NCI-H187 treated with DMSO at 0.1 percent for 48 hours (cell line): Measurements from ENCODE around the gene PCP2.

Source experiments
- DNase-seq: peaks from one replicate; lab custom pipeline; 2025; lab: John Stamatoyannopoulos, UW

The PCP2 gene

DNA sequence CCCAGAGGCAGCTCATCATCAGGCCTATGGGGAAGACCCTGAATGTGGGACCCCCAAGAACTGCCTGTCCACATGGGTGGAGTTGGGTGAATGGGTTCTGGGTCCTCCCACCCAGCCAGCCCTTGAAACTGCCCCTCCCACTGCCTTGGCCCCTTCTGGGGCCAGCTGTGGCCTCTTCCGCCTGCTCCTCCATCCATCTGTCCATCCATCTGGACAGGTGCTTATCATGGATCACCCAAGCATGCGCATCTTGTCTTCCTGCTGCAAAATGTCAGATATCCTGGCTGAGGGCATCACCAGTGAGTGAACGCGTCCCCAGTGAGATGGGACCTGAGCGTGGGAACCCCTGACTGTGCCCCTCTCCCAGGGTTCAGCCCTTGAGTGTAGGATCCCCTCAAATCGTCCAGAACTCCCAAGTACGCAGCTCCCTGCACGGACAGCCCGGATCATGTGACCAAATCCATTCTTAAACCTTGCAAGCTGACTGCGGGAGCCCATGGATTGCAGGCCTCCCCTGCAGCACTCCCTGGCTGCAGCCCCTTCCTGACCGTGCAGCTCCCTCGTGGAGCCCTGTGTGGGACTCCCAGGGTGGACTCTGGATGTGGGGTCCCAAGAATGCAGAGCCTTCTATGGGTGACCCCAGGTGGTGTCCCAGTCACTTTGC lies 5.4 kb upstream of the PCP2 start:
- no peak for DNase-seq

DNA sequence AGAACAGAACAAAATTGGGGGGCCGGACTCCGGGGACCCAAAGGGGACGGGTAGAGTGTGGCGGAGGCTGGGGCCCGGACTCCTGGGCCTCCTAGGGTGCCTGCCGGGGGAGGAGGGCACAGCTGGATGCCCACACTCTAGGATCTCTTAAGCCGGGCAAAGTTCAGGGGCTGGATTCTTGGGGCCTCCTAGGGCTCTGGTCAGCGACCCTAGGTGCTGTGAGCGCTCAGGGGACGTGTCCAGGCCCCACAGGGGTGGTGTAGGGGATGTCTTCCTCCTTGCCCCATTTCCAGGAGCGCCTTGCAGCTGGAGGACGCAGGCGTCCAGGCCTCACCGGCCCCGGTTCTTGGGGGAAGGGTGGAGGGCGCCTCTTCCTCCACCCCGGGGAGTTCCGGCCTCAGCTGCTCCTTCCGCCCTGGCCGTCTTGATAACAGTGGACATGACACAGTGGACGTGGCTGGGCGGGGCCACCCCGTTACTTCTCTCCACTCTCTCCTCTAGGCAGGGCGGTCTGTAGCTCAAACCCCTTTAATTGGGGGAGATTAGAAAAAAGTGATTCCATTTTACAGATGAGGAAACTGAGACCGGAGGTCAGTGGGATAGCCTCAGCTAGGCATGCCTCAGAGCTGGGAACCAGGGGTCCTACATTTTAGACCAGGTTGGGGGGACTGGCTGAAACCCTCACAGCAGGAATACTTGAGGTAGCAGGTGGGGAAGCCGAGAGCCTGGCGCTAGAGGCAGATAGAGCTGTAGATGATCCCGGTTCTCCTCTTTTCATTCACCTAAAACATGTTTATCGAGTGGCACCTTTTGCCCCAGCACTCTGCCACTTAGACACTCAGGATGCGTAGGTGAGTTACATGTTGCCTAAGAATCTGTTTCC lies 4.1 kb upstream of the PCP2 start:
- no peak for DNase-seq

DNA sequence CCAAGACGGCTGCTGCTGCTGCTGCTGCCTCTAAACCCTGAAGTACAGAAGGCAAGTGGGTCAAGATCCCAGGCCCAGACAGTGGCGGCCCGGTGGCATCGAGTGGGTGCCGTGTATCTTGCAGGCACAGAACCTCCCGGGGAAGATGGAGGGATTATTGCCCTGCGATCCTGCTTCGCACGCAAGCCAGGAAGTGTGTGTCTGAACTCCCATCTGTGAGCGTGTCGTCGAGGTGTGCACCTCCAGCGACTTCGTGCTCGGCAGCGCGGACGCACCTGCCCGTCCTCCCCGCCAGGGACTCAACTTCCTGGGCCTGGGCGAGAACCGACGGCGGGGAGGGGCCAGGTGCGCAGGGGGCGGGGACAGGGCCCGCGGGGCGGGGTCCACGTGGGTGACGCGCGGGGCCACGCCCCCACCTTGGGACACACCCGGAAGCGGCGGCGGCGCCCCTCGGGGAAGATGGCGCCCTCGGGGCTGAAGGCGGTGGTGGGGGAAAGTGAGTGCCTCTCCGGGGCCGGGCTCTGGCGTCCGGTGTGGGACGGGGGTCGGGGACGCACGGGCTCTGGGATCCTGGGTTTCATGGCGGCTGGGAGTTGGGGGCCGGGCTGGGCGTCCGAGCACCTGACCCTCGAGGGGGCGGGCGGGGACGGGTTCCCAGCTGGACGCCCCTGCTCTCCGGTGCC lies 3.3 kb upstream of the PCP2 start, which contains the start of gene STXBP2:
STXBP2 (plus strand) TSS at position 420 of the 683 bp plus-strand sequence; CDS start at position 460, 40 bp downstream.
- no peak for DNase-seq

DNA sequence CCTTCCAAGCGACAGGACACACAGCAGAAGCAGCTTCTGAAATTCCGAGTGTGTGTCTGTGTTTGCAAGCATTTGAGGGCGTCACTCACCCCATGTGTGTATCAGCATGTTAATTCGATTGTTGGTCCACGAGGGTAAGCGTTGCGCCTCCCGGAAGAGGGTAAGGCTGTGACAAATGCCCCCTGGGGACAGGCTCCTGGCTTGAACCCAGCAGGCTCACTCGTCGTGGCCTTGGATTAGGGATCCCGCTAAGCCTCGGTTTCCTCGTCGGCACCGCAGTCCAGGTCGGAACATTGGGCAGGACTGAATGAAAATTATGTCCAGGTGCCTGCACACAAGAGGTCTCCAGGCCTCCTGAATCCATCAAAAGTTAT lies 2.8 kb upstream of the PCP2 start:
- DNase-seq = no peak

DNA sequence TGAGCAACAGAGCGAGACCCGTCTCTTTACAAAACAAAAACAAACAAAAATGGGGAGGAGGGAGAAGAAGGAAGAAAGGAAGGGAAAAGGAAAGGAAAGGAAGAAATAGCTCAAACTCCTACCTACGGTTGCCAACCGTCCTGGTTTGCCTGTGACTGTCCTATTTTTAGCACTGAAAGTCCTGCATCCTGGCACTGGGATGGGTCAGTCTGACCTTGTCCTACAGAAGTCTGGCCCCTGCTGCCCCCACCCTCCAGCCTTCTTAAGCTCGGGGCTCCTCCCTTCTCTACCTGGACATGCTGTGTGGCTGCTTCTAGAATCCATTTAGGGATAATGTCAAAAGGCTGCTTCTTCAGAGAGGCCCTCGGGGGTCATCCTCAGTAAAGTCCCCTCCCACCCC lies 2.2 kb upstream of the PCP2 start:
- no peak for DNase-seq

DNA sequence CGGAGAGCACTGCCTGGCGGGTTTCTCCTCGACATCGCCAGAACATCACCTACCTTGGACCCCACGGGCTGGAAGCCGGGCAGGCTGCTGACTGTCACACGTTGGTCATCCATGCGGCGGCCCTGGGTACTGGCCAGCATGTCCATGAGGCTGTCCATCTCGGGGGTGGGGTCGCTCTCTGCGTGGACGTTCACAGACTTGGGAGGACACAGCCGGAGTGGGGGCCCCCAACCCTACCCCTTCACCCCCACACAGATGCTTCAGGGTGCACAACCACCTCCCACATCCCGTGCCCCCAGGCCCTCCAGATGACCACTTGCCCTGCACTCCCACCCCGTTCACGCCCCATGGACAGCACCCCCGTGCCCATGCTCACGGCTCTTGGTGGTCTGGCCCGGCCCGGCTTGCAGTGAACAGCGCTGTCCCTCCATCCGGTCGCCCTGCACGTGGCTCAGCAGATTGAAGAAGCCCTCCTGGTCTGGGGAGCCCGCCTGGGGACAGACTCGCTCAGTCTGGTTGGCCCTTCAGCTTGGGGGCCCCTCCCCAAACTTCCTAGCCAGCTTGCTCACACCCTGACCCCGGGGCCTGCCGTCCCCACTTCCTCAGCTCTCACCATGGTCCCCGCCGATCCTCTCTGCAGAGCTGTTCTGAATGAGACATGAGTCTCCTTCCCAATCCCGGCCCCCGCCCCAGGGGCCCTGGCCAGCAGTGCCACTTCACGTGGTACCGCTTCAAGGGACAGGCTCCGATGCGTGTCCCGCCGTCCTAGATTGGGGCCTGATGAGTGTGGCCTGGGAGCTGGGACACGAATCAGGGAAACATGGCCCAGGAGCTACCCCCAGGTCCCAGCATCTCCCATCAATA lies 947 bp downstream of the PCP2 start:
- DNase-seq = no peak

DNA sequence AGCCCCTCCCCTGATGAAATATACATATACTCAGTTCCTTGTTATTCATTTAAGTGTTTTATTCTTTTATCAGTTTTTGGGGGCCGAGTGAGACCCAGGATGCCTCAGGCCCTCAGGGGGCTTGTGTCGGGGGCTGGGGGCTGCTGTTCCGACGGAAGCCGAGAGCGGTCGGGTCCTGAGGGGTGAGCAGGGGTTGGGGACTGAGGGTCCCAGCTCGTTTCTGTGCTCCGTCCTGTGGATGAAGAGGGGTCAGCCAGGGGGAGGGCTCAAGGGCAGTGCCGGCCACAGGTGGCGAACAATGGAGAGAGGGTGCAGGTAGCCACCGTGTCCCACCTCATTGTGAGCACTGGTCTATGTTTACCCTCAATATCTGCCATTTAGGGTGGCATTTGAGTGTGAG lies 1.9 kb downstream of the PCP2 start:
- DNase-seq = no peak

DNA sequence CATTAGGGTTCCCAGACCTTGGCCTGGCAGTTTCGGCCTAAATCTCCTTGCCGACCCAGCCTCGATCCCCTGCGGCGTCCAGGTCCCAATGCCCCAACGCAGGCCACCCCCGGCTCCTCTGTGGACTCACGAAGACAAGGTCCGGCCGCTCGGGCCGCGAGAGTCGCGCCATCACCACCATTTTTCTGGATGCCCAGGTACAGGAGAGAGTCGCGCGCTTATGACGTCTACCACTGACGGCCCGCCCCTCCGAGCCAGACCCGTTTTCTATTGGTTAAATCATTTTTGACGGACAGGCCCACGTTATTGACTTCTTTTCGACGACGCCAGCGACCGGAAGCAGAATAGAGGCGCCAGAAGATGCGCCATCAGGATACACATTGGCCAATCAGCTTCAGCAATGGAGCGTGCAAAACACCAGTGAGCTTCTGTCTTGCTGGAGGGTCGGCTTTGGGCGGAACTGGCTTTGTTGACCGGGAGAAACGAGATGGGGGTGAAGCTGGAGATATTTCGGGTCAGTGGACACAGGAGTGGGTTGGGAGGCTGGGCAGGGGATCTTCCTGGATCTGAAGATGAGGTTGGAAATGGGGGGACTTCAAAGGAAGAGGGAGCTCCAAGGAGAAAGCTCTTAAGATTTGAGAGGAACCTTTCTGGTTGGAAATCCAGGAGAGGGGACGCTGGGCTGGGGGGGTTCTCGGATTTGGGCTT lies 4.0 kb downstream of the PCP2 start, which contains the start of the genes PET100 and XAB2:
PET100 (plus strand) TSS at position 447 of the 708 bp plus-strand sequence; CDS start at position 488, 41 bp downstream.
XAB2 (minus strand) TSS at position 199 of the 708 bp plus-strand sequence; CDS start at position 181, 18 bp downstream.
- DNase-seq = peak; percentile 74

DNA sequence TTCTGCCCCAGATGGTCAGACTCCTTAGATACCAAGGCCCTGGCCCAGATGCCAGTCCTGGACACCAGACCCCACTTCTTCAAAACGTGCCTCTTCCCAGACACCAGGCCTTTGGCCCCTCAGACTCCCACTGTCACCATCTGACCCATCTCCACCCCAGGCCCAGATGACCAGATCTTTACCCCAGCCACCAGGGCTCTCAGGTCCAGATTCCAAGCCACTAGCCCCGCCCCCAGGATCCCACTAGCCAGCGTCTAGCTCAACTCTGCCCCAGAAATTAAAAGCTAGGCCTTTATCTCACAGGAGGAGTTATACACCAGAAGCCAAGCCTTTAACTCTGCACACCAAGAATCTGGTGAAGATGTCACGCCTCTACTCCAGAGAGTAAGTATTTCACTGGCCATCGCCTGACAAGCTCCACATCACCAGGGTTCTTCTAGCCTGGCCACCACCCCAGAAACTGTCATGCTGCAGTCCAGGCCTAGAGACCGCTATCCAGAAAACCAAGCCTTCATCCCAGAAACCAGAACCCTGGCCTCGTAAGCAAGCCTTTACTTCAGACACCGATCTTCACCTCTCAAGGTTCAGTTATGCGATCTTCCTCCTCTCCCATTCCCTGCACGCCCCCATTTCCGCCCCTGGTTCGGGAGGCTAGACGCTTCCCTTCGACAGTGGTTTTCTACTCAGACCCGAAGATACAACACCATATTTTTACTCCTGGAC lies 4.8 kb downstream of the PCP2 start:
- no peak for DNase-seq

DNA sequence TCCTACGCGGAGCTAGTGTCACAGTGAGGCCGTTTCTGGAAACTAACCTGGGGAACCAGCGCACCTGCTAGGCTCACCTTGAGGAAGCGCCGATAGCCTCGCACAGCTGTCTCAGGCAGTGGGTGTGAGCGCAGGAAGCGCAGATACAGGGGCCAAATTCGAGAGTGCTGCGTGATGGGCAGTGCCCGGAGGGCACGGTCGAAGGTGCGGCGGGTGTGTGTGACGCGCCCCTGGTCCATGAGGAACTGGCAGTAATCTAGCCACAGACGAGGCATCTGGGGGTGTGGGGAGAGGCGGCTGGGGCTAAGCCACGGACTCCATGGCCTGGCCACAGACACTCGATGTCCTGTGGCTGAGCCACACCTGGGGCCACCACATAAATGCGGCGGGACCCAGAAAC lies 6.4 kb downstream of the PCP2 start:
- no peak for DNase-seq

DNA sequence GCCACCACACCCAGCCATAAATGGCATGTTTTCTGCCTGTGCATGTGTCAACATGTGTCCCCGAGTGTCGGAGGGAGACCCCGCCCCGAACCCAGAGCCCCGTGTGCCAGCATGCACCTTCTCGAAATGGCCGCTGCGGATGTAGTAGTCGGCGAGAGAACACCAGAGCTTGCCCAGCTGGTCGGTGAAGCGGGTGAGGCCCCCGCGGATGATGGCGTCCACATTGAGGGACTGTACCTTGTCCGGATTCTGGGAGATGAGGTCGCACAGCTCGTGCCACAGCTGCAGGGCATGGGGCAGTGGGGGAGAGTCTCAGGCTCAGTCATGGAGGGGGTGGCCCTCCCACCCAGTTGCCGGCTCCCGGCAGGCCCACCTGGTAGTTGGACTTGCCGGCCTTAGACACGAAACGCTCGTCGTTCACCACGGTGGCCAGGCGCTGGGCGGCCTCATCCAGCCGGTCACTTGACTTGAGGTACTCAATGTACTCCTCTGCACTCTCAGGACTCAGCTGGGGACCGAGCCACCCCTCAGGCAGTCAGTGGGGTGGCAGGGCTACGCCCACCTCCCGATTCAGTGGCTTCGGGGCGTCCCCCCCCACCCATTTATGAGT lies 7.7 kb downstream of the PCP2 start:
- DNase-seq = no peak

DNA sequence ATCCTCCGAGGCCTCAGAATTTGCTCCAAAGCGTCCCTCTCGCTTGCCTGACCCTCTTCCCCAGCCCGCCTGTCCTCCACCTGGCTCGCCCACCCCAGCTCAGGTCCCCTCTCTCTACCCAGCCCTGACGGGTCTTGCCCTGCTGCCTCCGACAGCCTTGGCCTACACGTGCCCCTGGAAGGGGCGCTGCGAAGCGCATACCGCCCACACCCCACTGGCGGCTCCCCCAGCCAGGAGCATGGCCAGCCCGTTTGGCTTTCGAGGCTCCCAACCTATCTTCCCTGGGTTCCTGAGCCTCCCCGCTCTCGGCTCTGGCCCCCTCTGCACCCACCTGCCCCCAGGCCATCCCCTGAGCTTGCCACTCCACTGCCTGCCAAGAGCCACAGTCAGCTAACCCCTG lies 8.7 kb downstream of the PCP2 start:
- DNase-seq = no peak

DNA sequence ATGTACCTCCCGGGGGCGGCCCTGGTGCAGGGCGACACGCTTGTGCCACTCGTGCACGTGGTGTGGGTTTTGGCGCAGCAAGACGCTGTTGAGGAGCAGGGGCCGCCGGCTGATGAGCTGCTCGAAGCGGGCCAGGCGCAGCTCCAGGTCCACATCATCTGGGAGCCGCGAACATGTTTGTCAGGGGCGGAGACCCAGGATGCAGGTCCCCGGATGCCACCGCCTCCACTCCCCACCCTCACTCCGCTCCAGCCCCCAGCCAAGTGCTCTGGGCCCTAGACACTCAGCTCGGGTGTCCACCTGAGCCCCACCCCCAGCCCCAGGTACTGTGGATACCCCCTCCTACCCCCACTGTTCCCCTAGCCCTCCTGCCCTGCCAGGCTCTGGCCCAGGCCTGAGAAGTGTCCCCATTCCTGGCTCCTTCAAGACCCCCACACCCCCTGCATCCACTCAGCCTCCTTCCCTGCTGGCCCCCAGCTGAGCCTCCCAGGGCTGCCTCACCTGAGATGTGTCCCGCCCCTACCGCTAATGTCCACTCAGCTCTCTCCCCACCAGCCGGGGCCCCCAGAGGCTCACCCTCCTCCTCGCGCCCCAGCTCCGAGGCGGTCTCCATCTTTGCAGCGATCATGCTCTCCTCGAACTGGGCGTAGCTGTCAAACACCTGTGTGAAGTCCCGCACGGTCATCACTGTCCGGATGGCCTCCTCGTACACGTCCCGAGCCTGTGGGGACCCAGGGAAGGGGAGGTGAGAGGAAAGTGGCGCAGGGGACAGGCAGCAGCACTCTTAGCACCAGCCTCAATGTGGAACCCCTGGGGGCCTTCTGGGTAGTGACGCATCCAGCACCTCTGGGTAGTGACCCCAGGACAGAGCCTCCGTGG lies 9.6 kb downstream of the PCP2 start:
- DNase-seq = no peak

DNA sequence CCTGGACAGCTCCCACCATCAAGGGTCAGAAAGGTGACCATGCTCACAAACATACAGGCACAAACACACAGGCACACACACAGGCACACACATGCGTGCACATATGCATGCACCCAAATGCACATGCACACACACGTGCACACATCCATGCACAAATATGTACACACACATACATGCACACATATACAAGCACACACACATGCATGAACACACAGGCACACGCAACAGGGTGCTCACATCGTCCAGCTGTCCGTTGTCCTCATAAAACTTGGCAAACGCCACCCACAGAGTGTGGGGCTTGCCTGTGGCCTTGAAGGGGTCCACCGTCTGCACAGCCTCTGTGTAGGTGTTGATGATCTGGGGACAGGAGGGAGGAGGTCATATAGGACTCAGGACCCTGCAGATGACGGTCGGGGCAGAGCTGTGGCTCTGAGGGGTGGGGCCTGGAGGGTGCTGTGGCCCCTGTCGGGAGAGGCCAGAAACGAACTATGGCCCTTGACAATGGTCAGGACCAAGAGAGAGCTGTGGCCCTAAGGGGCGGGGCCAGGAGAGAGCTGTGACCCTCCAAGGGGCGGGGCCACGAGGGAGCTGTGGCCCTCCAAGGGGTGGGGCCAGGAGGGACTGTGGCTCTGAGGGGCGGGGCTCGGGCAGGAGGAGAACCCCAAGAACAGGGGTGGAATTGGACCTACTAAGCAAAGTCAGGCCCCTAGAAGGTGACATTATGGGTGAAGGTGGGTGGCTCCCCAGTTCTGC lies 10.4 kb downstream of the PCP2 start:
- DNase-seq = no peak

DNA sequence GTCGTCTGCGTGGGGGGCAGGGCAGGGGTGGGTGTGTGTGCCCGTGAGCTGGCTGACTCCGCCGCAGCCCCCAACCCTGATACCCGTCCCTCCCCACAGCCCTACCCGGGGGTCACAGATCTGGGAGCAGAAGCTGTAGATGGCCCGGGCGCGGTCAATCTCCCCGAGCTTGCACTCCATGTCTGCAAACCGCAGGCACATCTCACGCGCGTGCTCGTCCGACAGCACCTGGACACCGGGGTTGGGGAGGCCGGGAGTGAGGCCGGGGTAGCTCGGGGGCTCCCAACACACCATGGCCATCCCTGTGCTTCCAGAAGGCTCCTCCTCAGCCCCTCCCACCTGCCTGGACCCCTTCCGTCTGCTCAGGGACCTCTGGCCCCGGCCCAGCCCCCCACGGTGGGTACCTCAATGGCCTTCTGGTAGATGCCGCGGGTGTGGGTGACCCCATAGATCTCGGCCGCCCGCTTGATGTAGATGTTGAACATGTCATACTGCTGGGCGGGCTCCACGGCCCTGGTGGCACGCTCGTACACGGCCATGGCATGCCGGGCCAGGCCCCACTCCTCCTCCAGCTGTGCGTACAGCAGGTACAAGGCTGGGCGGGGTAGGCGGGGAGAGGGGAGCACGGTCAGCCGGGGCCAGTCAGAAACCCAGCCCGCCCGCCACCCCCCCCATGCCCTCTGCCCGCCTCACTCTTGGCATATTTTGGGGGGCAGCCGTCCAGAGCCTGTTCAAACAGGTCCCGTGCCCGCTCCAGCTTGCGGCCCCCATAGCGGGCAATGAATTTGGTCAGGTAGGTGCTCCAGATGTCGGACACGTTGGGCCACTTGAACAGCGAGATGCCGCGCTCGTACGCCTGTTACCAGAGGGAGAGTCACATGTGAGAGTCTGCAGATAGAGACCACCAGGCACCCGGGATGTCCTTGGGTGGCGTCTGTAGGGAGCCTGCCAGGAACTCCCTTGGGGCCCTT lies 12.8 kb downstream of the PCP2 start:
- no peak for DNase-seq

DNA sequence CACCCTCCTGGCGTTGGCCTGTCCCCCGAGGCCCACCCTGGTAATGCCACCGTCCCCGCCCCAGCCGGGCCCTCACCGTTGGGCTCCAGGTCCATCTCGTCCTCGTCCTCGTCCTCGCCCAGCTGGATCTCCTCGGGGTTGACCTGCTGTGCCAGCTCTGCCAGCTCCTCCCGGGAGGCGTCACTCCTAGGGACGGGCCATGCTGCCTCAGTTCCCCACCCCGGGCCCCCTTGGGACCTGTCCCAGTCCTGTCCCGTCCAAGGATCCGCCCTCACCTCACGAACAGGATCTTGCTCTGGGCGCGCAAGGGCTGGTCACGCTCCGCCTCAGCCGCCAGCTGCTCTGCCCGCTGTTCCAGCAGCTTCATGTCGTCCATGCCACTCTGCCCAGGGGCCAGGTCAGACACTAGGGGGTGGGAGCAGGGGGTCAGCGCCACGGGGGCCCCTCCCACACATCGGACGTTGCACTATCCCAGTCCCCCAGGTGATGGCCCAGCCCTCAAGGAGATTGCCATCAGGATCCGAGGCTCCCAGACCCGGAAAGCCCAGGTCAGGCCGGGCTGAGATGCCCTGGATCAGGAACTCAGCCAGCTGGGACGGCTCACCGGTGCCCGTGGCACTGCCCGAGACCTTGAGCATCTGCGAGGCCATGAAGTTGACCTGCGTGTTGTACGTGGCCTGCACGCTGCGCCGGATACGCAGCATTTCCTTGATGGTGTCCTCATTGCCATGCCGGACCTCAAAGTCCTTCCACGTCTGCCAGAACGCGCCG lies 13.7 kb downstream of the PCP2 start:
- DNase-seq = no peak
